D721Med (cell line): Measurements from ENCODE around the gene PCDHB16.
A peak's percentile ranks its signal among the peaks of the same experiment; 100 is the strongest.
"Not testable (repeated sequence)": the region's sequence is repeated elsewhere in the genome, so short reads cannot be mapped to it uniquely, and the experiment has no call there.

Source experiments
- DNase-seq: peaks from one replicate; pipeline ENCODE4 v3.0.0; 2011; ENCODE audit warnings: low spot score; ENCODE audit not compliant: insufficient read length
- FAIRE-seq: peaks from 2 replicates; lab custom pipeline; 2011; peaks lifted over from hg19 to GRCh38; lab: Jason Lieb, UNC
- TF ChIP-seq, protein P1 (sequence below): IDR thresholded peaks from 2 replicates; pipeline ENCODE4 v1.5.1; 2012; ENCODE audit warnings: mild to moderate bottlenecking, control low read depth; ENCODE audit not compliant: insufficient read depth; ENCODE audit errors: missing control alignments

The PCDHB16 gene

DNA sequence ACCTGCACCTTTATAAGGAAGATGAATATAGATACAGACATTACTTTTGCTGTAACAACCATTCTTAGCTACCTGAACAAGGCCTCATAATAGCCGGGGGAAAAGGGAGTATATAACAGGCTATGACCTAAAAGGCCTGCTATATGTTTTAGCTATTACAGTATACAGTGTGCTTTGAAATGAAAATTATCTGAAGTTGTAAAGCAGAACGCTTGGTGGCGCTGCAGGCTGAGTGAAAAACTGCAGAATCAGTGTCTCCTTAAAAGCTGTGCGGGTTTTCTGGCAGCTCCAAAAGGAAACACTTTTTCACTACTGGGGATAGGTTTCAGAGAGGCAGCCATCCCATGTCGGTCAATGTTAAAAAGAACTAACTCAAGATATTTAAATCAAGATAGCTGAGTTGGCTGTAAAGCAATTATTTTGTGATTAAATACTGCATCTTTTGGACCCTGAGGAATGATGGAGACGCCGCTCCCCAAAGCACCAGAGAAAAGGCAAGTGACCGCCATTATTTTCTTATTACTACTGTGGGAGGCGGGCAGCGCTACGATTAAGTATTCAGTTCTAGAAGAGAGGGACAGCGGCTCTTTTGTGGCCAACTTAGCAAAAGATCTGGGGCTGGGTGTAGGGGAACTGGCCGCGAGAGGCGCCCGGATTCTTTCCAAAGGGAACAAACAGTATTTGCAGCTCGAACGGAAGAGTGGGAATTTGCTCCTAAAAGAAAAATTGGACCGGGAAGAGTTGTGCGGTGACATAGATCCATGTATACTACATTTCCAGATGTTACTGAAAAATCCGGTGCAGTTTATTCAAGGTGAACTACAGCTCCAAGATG is 26.4 kb upstream of the PCDHB16 start:
- FAIRE-seq (peak; percentile 78), DNase-seq (no peak)
- TF ChIP-seq, protein P1, sequence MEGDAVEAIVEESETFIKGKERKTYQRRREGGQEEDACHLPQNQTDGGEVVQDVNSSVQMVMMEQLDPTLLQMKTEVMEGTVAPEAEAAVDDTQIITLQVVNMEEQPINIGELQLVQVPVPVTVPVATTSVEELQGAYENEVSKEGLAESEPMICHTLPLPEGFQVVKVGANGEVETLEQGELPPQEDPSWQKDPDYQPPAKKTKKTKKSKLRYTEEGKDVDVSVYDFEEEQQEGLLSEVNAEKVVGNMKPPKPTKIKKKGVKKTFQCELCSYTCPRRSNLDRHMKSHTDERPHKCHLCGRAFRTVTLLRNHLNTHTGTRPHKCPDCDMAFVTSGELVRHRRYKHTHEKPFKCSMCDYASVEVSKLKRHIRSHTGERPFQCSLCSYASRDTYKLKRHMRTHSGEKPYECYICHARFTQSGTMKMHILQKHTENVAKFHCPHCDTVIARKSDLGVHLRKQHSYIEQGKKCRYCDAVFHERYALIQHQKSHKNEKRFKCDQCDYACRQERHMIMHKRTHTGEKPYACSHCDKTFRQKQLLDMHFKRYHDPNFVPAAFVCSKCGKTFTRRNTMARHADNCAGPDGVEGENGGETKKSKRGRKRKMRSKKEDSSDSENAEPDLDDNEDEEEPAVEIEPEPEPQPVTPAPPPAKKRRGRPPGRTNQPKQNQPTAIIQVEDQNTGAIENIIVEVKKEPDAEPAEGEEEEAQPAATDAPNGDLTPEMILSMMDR: peak; percentile 12

DNA sequence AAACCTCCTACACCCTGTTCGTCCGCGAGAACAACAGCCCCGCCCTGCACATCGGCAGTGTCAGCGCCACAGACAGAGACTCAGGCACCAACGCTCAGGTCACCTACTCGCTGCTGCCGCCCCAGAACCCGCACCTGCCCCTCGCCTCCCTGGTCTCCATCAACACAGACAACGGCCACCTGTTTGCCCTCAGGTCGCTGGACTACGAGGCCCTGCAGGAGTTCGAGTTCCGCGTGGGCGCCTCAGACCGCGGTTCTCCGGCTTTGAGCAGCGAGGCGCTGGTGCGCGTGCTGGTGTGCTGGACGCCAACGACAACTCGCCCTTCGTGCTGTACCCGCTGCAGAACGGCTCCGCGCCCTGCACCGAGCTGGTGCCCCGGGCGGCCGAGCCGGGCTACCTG is 24.8 kb upstream of the PCDHB16 start:
- FAIRE-seq, DNase-seq: not testable (repeated sequence)

DNA sequence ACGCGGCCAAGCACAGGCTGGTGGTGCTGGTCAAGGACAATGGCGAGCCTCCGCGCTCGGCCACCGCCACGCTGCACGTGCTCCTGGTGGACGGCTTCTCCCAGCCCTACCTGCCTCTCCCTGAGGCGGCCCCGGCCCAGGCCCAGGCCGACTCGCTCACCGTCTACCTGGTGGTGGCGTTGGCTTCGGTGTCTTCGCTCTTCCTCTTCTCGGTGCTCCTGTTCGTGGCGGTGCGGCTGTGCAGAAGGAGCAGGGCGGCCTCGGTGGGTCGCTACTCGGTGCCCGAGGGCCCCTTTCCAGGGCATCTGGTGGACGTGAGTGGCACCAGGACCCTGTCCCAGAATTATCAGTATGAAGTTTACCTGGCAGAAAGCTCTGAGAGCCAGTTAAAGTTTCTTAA is 24.3 kb upstream of the PCDHB16 start:
- not testable (repeated sequence) for DNase-seq, FAIRE-seq

DNA sequence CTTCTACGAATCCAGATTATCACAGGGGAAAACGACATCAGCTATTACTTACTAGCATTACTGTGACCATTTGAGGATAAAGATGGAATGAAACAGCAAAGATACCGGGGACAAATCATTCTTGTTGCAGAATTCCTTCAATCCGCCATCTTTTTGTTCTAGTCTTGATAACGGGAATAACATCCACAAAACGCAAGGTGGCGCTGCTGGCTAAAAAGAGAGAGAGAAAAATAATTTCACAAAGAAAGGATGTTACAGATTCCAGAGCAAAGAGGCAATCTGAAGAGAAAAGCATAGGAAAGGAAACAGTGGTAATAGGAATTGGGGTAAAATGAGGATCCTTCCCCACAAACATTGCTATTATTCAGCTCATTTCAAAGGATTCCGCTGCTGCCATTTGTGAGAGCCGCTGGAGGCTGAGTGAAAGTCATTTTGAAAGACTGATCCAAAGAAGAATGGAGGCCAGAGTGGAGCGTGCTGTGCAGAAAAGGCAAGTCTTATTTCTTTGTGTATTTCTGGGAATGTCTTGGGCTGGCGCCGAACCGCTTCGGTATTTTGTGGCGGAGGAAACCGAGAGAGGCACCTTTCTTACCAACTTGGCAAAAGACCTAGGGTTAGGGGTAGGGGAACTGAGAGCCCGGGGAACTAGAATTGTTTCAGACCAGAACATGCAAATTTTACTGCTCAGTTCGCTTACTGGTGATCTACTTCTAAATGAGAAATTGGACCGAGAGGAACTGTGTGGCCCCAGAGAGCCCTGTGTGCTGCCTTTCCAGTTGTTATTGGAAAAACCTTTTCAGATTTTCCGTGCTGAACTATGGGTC is 9.6 kb upstream of the PCDHB16 start, which contains the start of gene PCDHB7:
PCDHB7 (plus strand) TSS at position 264 of the 824 bp plus-strand sequence; CDS start at position 456, 192 bp downstream.
- peak; percentile 53 for FAIRE-seq
- DNase-seq: no peak
- TF ChIP-seq, protein P1: peak; percentile 54

DNA sequence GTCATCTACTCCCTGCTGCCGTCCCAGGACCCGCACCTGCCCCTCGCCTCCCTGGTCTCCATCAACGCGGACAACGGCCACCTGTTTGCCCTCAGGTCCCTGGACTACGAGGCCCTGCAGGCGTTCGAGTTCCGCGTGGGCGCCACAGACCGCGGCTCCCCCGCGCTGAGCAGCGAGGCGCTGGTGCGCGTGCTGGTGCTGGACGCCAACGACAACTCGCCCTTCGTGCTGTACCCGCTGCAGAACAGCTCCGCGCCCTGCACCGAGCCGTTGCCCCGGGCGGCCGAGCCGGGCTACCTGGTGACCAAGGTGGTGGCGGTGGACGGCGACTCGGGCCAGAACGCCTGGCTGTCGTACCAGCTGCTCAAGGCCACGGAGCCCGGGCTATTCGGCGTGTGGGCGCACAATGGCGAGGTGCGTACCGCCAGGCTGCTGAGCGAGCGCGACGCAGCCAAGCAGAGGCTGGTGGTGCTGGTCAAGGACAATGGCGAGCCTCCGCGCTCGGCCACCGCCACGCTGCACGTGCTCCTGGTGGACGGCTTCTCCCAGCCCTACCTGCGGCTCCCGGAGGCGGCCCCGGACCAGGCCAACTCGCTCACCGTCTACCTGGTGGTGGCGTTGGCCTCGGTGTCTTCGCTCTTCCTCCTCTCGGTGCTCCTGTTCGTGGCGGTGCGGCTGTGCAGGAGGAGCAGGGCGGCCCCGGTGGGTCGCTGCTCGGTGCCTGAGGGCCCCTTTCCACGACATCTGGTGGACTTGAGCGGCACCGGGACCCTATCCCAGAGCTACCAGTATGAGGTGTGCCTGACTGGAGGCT is 7.7 kb upstream of the PCDHB16 start:
- DNase-seq, FAIRE-seq: not testable (repeated sequence)

DNA sequence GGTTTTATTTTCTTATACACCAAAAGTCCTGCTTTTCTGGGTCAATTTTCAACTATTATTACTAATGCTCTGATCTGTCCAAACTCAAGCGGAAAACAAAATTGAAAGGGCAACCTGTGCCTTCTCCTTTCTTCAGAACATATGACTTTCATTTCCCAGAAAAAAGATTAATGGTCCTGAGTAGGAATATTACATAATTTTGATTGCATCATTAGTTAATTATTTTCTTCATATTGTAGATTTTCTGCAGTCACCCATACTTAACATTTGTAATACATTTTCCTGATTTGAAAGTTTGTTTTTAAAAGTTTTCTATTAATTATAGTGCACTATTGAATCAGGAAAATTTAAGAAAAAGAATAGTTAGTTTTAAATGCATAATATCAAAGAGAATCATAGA is 6.3 kb upstream of the PCDHB16 start:
- DNase-seq (no peak), FAIRE-seq (no peak)
- TF ChIP-seq, protein P1: no peak

DNA sequence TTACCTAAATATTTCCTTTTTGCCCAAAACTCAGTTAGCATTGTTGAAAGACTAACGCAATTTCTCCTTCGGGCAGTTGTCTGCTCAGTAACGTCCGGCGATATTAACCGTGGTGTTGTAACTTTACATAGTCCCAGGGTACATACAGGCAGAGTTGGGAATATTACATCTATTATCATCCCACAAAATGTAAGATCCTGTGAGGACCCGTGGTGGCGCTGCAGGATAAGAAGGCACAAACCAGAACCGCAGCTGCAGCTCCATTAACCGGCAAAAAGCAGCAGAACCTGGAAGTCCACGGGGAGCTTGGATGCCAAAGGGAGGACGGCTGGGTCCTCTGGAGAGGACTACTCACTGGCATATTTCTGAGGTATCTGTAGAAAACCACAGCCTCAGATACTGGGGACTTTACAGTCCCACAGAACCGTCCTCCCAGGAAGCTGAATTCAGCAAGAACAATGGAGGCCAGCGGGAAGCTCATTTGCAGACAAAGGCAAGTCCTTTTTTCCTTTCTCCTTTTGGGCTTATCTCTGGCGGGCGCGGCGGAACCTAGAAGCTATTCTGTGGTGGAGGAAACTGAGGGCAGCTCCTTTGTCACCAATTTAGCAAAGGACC is 4.5 kb upstream of the PCDHB16 start, which contains the start of gene PCDHB8:
PCDHB8 (plus strand) TSS at position 214 of the 615 bp plus-strand sequence; CDS start at position 459, 245 bp downstream.
- peak; percentile 52 for DNase-seq
- not testable (repeated sequence) for FAIRE-seq

DNA sequence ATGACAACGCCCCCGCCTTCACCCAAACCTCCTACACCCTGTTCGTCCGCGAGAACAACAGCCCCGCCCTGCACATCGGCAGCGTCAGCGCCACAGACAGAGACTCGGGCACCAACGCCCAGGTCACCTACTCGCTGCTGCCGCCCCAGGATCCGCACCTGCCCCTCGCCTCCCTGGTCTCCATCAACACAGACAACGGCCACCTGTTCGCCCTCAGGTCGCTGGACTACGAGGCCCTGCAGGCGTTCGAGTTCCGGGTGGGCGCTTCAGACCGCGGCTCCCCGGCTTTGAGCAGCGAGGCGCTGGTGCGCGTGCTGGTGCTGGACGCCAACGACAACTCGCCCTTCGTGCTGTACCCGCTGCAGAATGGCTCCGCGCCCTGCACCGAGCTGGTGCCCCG is 2.8 kb upstream of the PCDHB16 start:
- DNase-seq, FAIRE-seq: not testable (repeated sequence)

DNA sequence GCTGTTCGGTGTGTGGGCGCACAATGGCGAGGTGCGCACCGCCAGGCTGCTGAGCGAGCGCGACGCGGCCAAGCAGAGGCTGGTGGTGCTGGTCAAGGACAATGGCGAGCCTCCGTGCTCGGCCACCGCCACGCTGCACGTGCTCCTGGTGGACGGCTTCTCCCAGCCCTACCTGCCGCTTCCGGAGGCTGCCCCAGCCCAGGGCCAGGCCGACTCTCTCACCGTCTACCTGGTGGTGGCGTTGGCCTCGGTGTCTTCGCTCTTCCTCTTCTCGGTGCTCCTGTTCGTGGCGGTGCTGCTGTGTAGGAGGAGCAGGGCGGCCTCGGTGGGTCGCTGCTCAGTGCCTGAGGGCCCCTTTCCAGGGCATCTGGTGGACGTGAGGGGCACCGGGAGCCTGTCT is 2.3 kb upstream of the PCDHB16 start:
- DNase-seq, FAIRE-seq: not testable (repeated sequence)
